B cell (primary cell): ENCODE results near the gene MYH10.

Experiments
- CTCF ChIP-seq: fragments of 200-600 bp; IDR thresholded peaks from one replicate; pipeline ENCODE4 v1.8.0; 2022; ENCODE audit warnings: antibody characterized with exemption, mild to moderate bottlenecking
- EZH2 ChIP-seq: IDR thresholded peaks from 2 replicates; pipeline ENCODE4 v1.6.1; 2012; ENCODE audit warnings: borderline replicate concordance, low read depth, mild to moderate bottlenecking, moderate library complexity, low read length; ENCODE audit not compliant: insufficient read depth, poor library complexity, severe bottlenecking

- TF ChIP-seq CTCF, result no peak
- TF ChIP-seq EZH2, result no peak
Measured at GRCh38 chr17:8650119-8650499, 19.6 kb upstream of the MYH10 start.
